HUDEP-2 (cell line): ENCODE data around the gene IFITM1.
"Not testable (repeated sequence)": the region's sequence is repeated elsewhere in the genome, so short reads cannot be mapped to it uniquely, and the experiment has no call there.

Experiments
- DNase-seq, 76 experiments: peaks; one replicate each; lab custom pipeline; 2025; ENCODE audit not compliant: unreplicated experiment in 76 of 76; lab: John Stamatoyannopoulos, UW

The IFITM1 gene

GRCh38 chr11:339963-340362 is 26.1 kb downstream of the IFITM1 start:
- DNase-seq = no peak

GRCh38 chr11:340539-341512 is 27.0 kb downstream of the IFITM1 start:
- DNase-seq = no peak

- no peak for DNase-seq
Measured at GRCh38 chr11:342328-342727, 28.5 kb downstream of the IFITM1 start.

- no peak for DNase-seq
Measured at GRCh38 chr11:344836-345578, 31.2 kb downstream of the IFITM1 start.

- DNase-seq = no peak
Measured at GRCh38 chr11:346529-346928, 32.7 kb downstream of the IFITM1 start.

GRCh38 chr11:349270-349954 is 35.6 kb downstream of the IFITM1 start:
- not testable (repeated sequence) for DNase-seq

- peak in 16 of 76 experiments; percentile 39 to 76 (median 52) for DNase-seq
Measured at GRCh38 chr11:350033-350722, 36.3 kb downstream of the IFITM1 start.

GRCh38 chr11:350723-351255 is 36.9 kb downstream of the IFITM1 start:
- peak in 72 of 76 experiments; percentile 32 to 92 (median 68) for DNase-seq

- no peak for DNase-seq
Measured at GRCh38 chr11:351411-351810, 37.6 kb downstream of the IFITM1 start.

GRCh38 chr11:352456-353031 is 38.7 kb downstream of the IFITM1 start:
- no peak for DNase-seq

GRCh38 chr11:353179-353873 is 39.5 kb downstream of the IFITM1 start:
- peak in 42 of 76 experiments; percentile 1 to 65 (median 30) for DNase-seq

- DNase-seq = peak in 16 of 76 experiments; percentile 9 to 47 (median 20)
Measured at GRCh38 chr11:355581-356458, 42.0 kb downstream of the IFITM1 start.

- DNase-seq = no peak
Measured at GRCh38 chr11:356610-357009, 42.8 kb downstream of the IFITM1 start.

GRCh38 chr11:357582-357981 is 43.7 kb downstream of the IFITM1 start:
- DNase-seq = no peak

- DNase-seq = peak in 2 of 76 experiments; percentile 12
Measured at GRCh38 chr11:358129-358800, 44.4 kb downstream of the IFITM1 start.

- no peak for DNase-seq
Measured at GRCh38 chr11:359181-359714, 45.4 kb downstream of the IFITM1 start.
